ENCODE data around the gene ADGB.
"Not testable (repeated sequence)": the region's sequence is repeated elsewhere in the genome, so short reads cannot be mapped to it uniquely, and the experiment has no call there.

The ADGB gene

GRCh38 chr6:146598772-146599405 is at the start of gene ADGB:
Gene ADGB, plus strand, starts transcription at chr6:146598972. Its CDS starts 69 bp downstream, at chr6:146599041.
- DNase-seq, result no peak

GRCh38 chr6:146550911-146551310 is 47.9 kb upstream of the ADGB start:
- no peak for DNase-seq

GRCh38 chr6:146551545-146551944 is 47.2 kb upstream of the ADGB start:
- DNase-seq, result no peak

GRCh38 chr6:146553377-146554135 is 45.2 kb upstream of the ADGB start:
- no peak for DNase-seq

GRCh38 chr6:146560607-146561006 is 38.2 kb upstream of the ADGB start:
- no peak for DNase-seq

- not testable (repeated sequence) for DNase-seq
Observed at GRCh38 chr6:146566661-146567060, 32.1 kb upstream of the ADGB start.

- not testable (repeated sequence) for DNase-seq
Observed at GRCh38 chr6:146568619-146569018, 30.2 kb upstream of the ADGB start.

GRCh38 chr6:146574211-146574610 is 24.6 kb upstream of the ADGB start:
- DNase-seq, result no peak

- no peak for DNase-seq
Observed at GRCh38 chr6:146578054-146578453, 20.7 kb upstream of the ADGB start.

GRCh38 chr6:146581968-146582367 is 16.8 kb upstream of the ADGB start:
- DNase-seq, result no peak

GRCh38 chr6:146582857-146583256 is 15.9 kb upstream of the ADGB start:
- DNase-seq, result no peak

- no peak for DNase-seq
Observed at GRCh38 chr6:146583966-146584365, 14.8 kb upstream of the ADGB start.

- no peak for DNase-seq
Observed at GRCh38 chr6:146587459-146587858, 11.3 kb upstream of the ADGB start.

- no peak for DNase-seq
Observed at GRCh38 chr6:146590492-146590891, 8.3 kb upstream of the ADGB start.

- DNase-seq, result no peak
Observed at GRCh38 chr6:146592451-146592850, 6.3 kb upstream of the ADGB start.

- no peak for DNase-seq
Observed at GRCh38 chr6:146593986-146594385, 4.8 kb upstream of the ADGB start.

- DNase-seq, result no peak
Observed at GRCh38 chr6:146594495-146594894, 4.3 kb upstream of the ADGB start.

- no peak for DNase-seq
Observed at GRCh38 chr6:146595972-146596731, 2.6 kb upstream of the ADGB start.

- no peak for DNase-seq
Observed at GRCh38 chr6:146601352-146601751, 2.6 kb downstream of the ADGB start.

GRCh38 chr6:146602526-146602925 is 3.8 kb downstream of the ADGB start:
- no peak for DNase-seq

- DNase-seq, result no peak
Observed at GRCh38 chr6:146613947-146614346, 15.2 kb downstream of the ADGB start.

- DNase-seq, result no peak
Observed at GRCh38 chr6:146620655-146621054, 21.9 kb downstream of the ADGB start.

- no peak for DNase-seq
Observed at GRCh38 chr6:146628350-146628749, 29.6 kb downstream of the ADGB start.

GRCh38 chr6:146634022-146634421 is 35.2 kb downstream of the ADGB start:
- DNase-seq, result no peak
